Trophoblast cell (in vitro differentiated cells and primary cell): ENCODE results near the gene GRAMD4.

Source experiments
- DNase-seq, 2 donors: peaks; one replicate each; pipeline ENCODE4 v3.0.0-alpha.2; 2016
- H2AFZ ChIP-seq: 2 replicates; pipeline ENCODE4 v1.6.1; 2013; ENCODE audit warnings: low read length, moderate library complexity, mild to moderate bottlenecking; ENCODE audit not compliant: insufficient read depth, poor library complexity
- H2AK5ac ChIP-seq: 2 replicates; pipeline ENCODE4 v1.6.1; 2013; ENCODE audit warnings: mild to moderate bottlenecking, low read length
- H2BK120ac ChIP-seq: 2 replicates; pipeline ENCODE4 v1.6.1; 2013; ENCODE audit warnings: low read length, mild to moderate bottlenecking, moderate library complexity; ENCODE audit not compliant: insufficient read depth, poor library complexity
- H2BK12ac ChIP-seq: 2 replicates; pipeline ENCODE4 v1.6.1; 2013; ENCODE audit warnings: mild to moderate bottlenecking, low read length, moderate library complexity
- H2BK5ac ChIP-seq: 2 replicates; pipeline ENCODE4 v1.6.1; 2013; ENCODE audit warnings: low read length, low read depth, moderate library complexity, mild to moderate bottlenecking; ENCODE audit not compliant: poor library complexity
- H3K14ac ChIP-seq: 2 replicates; pipeline ENCODE4 v1.6.1; 2013; ENCODE audit warnings: mild to moderate bottlenecking, low read length
- H3K18ac ChIP-seq: 2 replicates; pipeline ENCODE4 v1.6.1; 2013; ENCODE audit warnings: mild to moderate bottlenecking, low read length
- H3K23ac ChIP-seq: 2 replicates; pipeline ENCODE4 v1.6.1; 2013; ENCODE audit warnings: low read length
- H3K27ac ChIP-seq: 2 replicates; pipeline ENCODE4 v1.5.1; 2013; ENCODE audit warnings: low read depth, mild to moderate bottlenecking, inconsistent platforms, low read length, moderate library complexity
- H3K27me3 ChIP-seq: 2 replicates; pipeline ENCODE4 v1.6.1; 2013; ENCODE audit warnings: inconsistent platforms, mild to moderate bottlenecking, low read length, moderate library complexity; ENCODE audit not compliant: insufficient read depth
- H3K36me3 ChIP-seq, 2 experiments: 1 replicate in 1 of 2; 2 replicates in 1 of 2; pipeline ENCODE4 v1.6.1; 2013; ENCODE audit warnings: low read length in 2 of 2, mild to moderate bottlenecking in 2 of 2, moderate library complexity in 1 of 2; ENCODE audit not compliant: insufficient read depth in 2 of 2, control insufficient read depth in 1 of 2
- H3K4ac ChIP-seq: 2 replicates; pipeline ENCODE4 v1.6.1; 2013; ENCODE audit warnings: low read depth, mild to moderate bottlenecking, low read length, moderate library complexity
- H3K4me1 ChIP-seq, 2 experiments: 1 replicate in 1 of 2; 2 replicates in 1 of 2; pipeline ENCODE4 v1.6.1; 2013; ENCODE audit warnings: low read length in 2 of 2, mild to moderate bottlenecking in 2 of 2, moderate library complexity in 1 of 2; ENCODE audit not compliant: insufficient read depth in 2 of 2, control insufficient read depth in 1 of 2
- H3K4me2 ChIP-seq: 2 replicates; pipeline ENCODE4 v1.6.1; 2013; ENCODE audit warnings: inconsistent platforms, mild to moderate bottlenecking, low read length, moderate library complexity
- H3K4me3 ChIP-seq: 2 replicates; pipeline ENCODE4 v1.5.1; 2013; ENCODE audit warnings: mild to moderate bottlenecking, low read depth, low read length, inconsistent platforms
- H3K79me1 ChIP-seq: one replicate; pipeline ENCODE4 v1.6.1; 2013; ENCODE audit warnings: low read length
- H3K79me2 ChIP-seq: 2 replicates; pipeline ENCODE4 v1.6.1; 2013; ENCODE audit warnings: low read length, mild to moderate bottlenecking; ENCODE audit not compliant: control insufficient read depth, insufficient read depth, poor library complexity
- H3K9ac ChIP-seq: 2 replicates; pipeline ENCODE4 v1.6.1; 2013; ENCODE audit warnings: mild to moderate bottlenecking, low read length
- H3K9me3 ChIP-seq: 2 replicates; pipeline ENCODE4 v1.6.1; 2013; ENCODE audit warnings: low read depth, mild to moderate bottlenecking, control low read depth, inconsistent platforms, low read length; ENCODE audit not compliant: insufficient read depth
- H4K12ac ChIP-seq: 2 replicates; pipeline ENCODE4 v1.6.1; 2013; ENCODE audit warnings: low read depth, mild to moderate bottlenecking, low read length, moderate library complexity
- H4K8ac ChIP-seq: 2 replicates; pipeline ENCODE4 v1.6.1; 2013; ENCODE audit warnings: low read depth, mild to moderate bottlenecking, low read length, moderate library complexity
- H4K91ac ChIP-seq: one replicate; pipeline ENCODE4 v1.6.1; 2013; ENCODE audit warnings: low read depth, mild to moderate bottlenecking, low read length, moderate library complexity
- WGBS: extraction: QIAGEN DNeasy Blood & Tissue Kit; methylation state at CpG from one replicate; pipeline ENCODE4 v1.1.7; 2013; ENCODE audit warnings: missing lambda C conversion rate; ENCODE audit not compliant: insufficient read length, insufficient coverage; ENCODE audit errors: extremely low coverage; 5-methylcytosine and 5-hydroxymethylcytosine counted together

The GRAMD4 gene

DNA sequence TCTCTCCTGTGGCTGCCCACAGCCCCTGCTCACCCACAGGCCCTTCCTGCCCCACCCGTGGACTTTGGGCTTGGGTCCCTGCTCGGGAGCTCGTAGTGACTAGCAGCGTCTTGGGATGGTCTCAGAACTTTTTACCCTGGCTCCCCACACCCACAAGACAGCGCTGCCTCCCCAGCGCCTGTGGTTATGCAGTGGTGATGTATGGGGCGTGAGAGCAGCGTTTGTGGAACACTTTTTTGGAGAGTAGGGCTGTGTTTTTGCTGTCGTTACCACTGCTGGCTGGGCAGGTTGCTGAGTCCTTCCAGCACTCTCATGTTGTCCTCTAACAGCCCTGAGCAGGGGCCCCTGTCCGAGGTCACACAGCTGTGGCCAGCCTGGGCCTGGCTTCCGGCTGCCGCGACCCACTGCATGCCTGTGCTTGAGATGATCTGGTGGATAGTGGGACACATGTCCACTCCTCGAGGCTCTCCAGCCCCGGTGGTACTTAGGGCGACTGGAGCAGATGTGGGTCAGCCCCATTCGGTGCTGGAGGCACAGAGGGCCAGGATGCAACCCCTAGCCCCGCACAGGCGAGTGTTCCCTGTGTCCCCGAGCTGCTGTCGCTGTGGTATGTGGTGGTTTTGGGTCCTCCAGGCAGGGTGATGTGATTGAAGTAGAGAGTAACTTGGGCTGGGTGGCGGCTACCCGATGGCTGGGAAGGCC is 7.1 kb upstream of the GRAMD4 start:
- H3K79me2 ChIP-seq: no peaks in the 10 kb centered on the region
- no peak overlapping the region for H3K23ac ChIP-seq
- DNase-seq: no peak
- no peak overlapping the region for H2BK12ac ChIP-seq
- no peak overlapping the region for H3K4me3 ChIP-seq
- no peak overlapping the region for H2AK5ac ChIP-seq
- no peak overlapping the region for H3K14ac ChIP-seq
- no peaks in the 10 kb centered on the region for H3K27me3 ChIP-seq
- H3K18ac ChIP-seq: no peak overlapping the region
- no peak overlapping the region for H3K27ac ChIP-seq
- H2AFZ ChIP-seq: no peak overlapping the region
- no peak overlapping the region for H3K4me2 ChIP-seq
- H4K91ac ChIP-seq: no peak overlapping the region
- H3K4ac ChIP-seq: no peak overlapping the region
- H4K12ac ChIP-seq: no peak overlapping the region
- no peak overlapping the region for H4K8ac ChIP-seq
- H3K9ac ChIP-seq: no peak overlapping the region
- no peak overlapping the region for H2BK5ac ChIP-seq
- no peaks in the 10 kb centered on the region for H3K79me1 ChIP-seq
- H3K36me3 ChIP-seq: no peaks in the 10 kb centered on the region
- peaks cover 7 to 9% of the 10 kb centered on the region in 2 experiments for H3K4me1 ChIP-seq
- no peak overlapping the region for H2BK120ac ChIP-seq
- H3K9me3 ChIP-seq: peaks cover 6% of the 10 kb centered on the region
- WGBS: no CpG with 5 or more reads among the region's 23 CpGs

DNA sequence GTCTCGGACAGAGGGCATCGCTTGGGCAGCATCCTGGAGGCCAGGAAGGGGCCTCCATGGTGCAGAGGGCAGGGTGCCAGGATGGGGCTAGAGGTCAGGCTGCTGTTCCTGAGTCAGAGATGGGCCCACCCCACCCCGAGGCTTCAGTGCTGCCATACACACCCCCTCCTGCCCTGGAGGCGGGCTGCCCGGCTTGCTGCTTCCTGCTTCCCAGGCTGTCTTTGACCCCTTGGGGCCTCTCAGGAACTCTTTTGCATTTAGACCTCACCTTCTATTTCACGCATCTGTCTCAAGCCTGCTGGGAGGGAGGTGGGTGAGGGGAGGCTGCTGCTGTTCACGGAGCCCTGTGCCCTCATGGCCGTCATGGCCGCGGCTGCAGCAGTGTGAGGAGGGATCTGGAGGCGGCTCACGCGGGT is 6.6 kb upstream of the GRAMD4 start:
- Histone ChIP-seq H4K8ac (no peak overlapping the region), H3K4ac (no peak overlapping the region), H2BK5ac (no peak overlapping the region), H2BK12ac (no peak overlapping the region), H3K4me3 (no peak overlapping the region), H2AK5ac (no peak overlapping the region), H3K14ac (no peak overlapping the region), H4K91ac (no peak overlapping the region), H3K9me3 (peaks cover 6% of the 10 kb centered on the region), H3K79me1 (no peaks in the 10 kb centered on the region), H2BK120ac (no peak overlapping the region), H3K36me3 (no peaks in the 10 kb centered on the region), H3K9ac (no peak overlapping the region), H2AFZ (no peak overlapping the region), H3K27me3 (no peaks in the 10 kb centered on the region), H3K79me2 (no peaks in the 10 kb centered on the region), H3K23ac (no peak overlapping the region), H3K4me2 (no peak overlapping the region), H3K27ac (no peak overlapping the region), H3K4me1 (peaks cover 7 to 9% of the 10 kb centered on the region in 2 experiments), H4K12ac (no peak overlapping the region), H3K18ac (no peak overlapping the region)
- no peak for DNase-seq
- WGBS: no CpG with 5 or more reads among the region's 13 CpGs

DNA sequence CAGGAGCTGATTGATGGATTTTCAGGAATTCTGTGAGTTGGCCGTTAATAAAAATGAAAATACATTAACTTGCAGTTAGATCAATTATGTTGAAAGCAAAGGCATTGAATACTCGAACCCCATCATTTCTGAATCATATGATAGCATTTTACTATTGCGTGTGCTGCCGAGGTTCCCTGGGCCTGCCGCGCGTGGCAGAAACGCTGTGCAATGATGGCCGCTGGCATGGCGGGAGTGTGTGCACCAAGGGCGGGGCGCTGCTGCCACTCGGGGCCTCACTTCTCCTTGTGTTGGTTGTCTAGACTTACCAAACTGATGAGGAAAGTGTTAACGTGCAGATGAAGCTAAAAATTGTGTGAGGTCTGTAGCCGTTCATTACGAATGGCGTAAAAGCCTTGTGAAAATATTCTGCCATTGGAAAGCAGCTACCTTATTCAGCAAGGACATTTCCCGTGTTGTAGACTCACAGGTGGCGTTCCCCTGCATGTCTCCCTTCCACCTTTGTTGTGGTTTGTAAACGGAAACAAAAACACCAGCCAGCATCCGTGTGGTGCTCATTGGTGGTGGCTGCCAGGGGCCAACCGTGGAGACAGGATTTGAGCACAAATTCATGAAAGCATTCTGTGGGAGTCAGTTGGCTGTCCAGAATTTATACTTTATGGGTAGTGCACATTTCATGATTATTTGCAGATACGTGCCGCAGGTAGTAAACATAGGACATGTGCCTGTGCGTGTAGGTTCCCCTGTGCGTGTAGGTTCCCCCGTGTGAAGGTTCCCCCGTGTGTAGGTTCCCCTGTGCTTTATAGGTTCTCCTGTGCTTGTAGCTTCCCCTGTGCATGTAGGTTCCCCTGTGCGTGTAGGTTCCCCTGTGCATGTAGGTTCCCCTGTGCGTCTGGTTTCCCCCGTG is 5.9 kb upstream of the GRAMD4 start:
- Histone ChIP-seq H4K12ac (no peak overlapping the region), H3K27me3 (no peaks in the 10 kb centered on the region), H3K4me3 (no peak overlapping the region), H3K79me2 (no peaks in the 10 kb centered on the region), H3K14ac (no peak overlapping the region), H3K4me1 (peaks cover 7 to 9% of the 10 kb centered on the region in 2 experiments), H3K79me1 (no peaks in the 10 kb centered on the region), H3K36me3 (no peaks in the 10 kb centered on the region), H4K8ac (no peak overlapping the region), H2AFZ (no peak overlapping the region), H3K23ac (no peak overlapping the region), H3K4me2 (no peak overlapping the region), H2AK5ac (no peak overlapping the region), H4K91ac (no peak overlapping the region), H3K27ac (no peak overlapping the region), H2BK120ac (no peak overlapping the region), H2BK12ac (no peak overlapping the region), H3K9me3 (peaks cover 6% of the 10 kb centered on the region), H2BK5ac (no peak overlapping the region), H3K9ac (no peak overlapping the region), H3K18ac (no peak overlapping the region), H3K4ac (no peak overlapping the region)
- WGBS: no CpG with 5 or more reads among the region's 31 CpGs
- DNase-seq: no peak

DNA sequence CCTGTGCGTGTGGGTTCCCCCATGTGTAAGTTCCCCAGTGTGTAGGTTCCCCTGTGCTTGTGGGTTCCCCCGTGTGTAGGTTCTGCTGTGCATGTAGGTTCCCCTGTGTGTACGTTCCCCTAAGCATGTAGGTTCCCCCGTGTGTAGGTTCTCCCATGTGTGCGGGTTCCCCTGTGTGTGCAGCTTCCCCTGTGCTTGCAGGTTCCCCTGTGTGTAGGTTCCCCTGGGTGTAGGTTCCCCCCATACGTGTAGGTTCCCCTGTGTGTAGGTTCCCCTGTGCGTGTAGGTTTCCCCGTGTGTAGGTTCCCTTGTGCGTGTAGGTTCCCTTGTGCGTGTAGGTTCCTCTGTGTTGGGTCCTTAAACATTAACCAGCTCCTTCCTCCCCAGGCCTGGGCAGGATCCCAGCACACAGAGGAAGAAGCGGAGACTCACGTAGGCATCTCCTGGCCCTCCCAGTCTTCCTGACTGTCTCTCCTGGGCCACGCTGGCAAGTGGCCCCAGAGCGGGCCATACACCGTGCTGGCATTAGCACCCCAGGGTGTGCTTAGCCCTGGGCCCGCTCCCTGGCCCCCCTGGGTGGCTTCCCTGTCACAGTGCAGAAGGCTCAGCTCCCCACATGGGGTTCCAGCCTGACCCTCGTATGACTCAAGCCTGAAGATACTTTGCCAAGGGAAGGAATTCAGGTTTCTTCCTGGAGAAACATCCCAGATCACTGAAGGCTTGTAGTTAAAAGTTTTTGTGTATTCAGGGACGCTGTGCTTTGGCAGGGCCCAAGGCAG is 2.8 kb upstream of the GRAMD4 start:
- Histone ChIP-seq H3K27me3 (no peaks in the 10 kb centered on the region), H4K12ac (no peak overlapping the region), H3K4ac (no peak overlapping the region), H3K79me2 (peaks cover 2% of the 10 kb centered on the region), H3K4me1 (peaks cover 12 to 17% of the 10 kb centered on the region in 2 experiments), H2BK120ac (no peak overlapping the region), H3K4me3 (no peak overlapping the region), H3K23ac (no peak overlapping the region), H3K9ac (no peak overlapping the region), H2AK5ac (no peak overlapping the region), H3K36me3 (no peaks in the 10 kb centered on the region), H3K79me1 (no peaks in the 10 kb centered on the region), H3K18ac (no peak overlapping the region), H2BK12ac (no peak overlapping the region), H4K91ac (no peak overlapping the region), H3K4me2 (no peak overlapping the region), H4K8ac (no peak overlapping the region), H2BK5ac (no peak overlapping the region), H2AFZ (no peak overlapping the region), H3K9me3 (peaks cover 9% of the 10 kb centered on the region), H3K27ac (no peak overlapping the region), H3K14ac (no peak overlapping the region)
- no CpG with 5 or more reads among the region's 18 CpGs for WGBS
- no peak for DNase-seq
